Measurements from ENCODE around the gene TFPI. TPM values are rescaled to one million over a fixed set of nuclear protein-coding genes. Genes with fewer than 3 reads are reported as not detected.
A peak's percentile ranks its signal among the peaks of the same experiment; 100 is the strongest.

TFPI gene
- total RNA-seq, 2 donors from 2014 or later, result 33.0 to 34.3 TPM

DNA sequence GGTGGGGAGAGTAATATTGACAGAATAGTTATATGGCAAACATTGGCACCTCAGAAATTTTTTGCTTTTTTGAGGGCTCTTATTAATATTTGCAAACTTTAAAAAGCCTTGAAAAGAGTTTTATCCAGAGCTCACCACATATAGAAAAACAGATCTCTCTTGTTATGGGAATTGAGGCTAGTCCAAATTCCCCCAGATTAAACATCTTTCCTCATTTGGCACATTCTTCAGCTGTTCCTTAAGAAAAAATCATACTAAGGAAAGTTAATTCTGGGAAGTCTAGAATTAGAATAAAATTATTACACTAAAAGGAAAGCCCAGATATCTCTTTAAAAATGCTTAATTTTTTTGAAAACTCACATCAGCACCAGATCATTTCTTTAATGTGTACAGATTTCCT is 5.6 kb downstream of the TFPI start:
- no peak for DNase-seq
- Histone ChIP-seq H3K9ac (ENCODE audit: extremely low read depth, low read length, poor library complexity, severe bottlenecking) (no peak overlapping the region), H3K27ac (ENCODE audit: low read depth, low read length) (no peak overlapping the region), H3K36me3 (ENCODE audit: control insufficient read depth, insufficient read depth, low read length) (no peaks in the 10 kb centered on the region), H3K4me1 (ENCODE audit: control insufficient read depth, insufficient read depth, low read length) (peaks cover 5% of the 10 kb centered on the region), H3K4me3 (ENCODE audit: low read length) (no peak overlapping the region), H3K9me3 (ENCODE audit: control insufficient read depth, low read length) (no peaks in the 10 kb centered on the region), H3K27me3 (ENCODE audit: control insufficient read depth, insufficient read depth, low read length, poor library complexity, severe bottlenecking) (no peaks in the 10 kb centered on the region)
- TF ChIP-seq CTCF (conservative IDR thresholded peaks at IDR 0.05), result no peak
- no peaks in the 10 kb centered on the region for H3K9me3 Mint-ChIP-seq
- H3K4me3 Mint-ChIP-seq, result no peak overlapping the region
- H3K27ac Mint-ChIP-seq, result no peak overlapping the region
- peaks cover 7% of the 10 kb centered on the region for H3K36me3 Mint-ChIP-seq (ENCODE audit: low read depth)
- no peaks in the 10 kb centered on the region for H3K27me3 Mint-ChIP-seq (ENCODE audit: insufficient read depth)
- peaks cover 33% of the 10 kb centered on the region for H3K4me1 Mint-ChIP-seq

DNA sequence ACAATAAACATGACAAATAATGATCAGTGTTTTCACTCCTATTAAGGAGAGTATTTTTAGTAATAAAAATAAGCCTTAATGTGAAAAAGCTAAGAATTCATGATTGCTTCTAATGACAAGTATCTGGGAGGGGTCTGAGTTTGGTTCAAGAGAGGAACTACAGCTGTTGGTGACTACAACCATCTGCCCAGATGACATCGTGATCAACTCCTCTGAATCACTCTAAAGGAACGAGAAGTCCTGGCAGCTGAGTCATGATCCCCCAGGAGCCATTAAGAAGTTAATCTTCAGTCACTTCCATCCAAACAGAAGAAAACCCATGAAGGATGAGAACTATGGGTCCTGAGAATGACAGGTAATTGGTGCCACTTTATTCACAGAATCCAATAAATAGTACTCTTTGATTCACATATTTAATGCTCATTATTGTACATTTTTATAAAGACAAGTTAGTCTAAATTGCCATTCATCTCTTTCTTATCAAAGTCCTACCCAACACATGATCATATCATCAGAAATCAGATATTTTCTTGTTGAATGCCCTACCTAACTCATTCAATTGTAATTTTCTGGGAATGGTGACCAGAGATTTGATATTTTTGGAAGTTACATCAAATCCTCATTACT is 6.8 kb downstream of the TFPI start:
- H3K36me3 Mint-ChIP-seq (ENCODE audit: low read depth), result peaks cover 7% of the 10 kb centered on the region
- 63% methylated on average over 2 of the region's 2 CpGs; no CpG with 5 or more reads in 1 of the 2 experiments for WGBS, 2 experiments (ENCODE audit: insufficient coverage in 1 of 2, insufficient read length in 1 of 2)
- no peak for TF ChIP-seq CTCF (conservative IDR thresholded peaks at IDR 0.05)
- H3K27ac Mint-ChIP-seq, result no peak overlapping the region
- H3K9me3 ChIP-seq (ENCODE audit: control insufficient read depth, low read length), result no peaks in the 10 kb centered on the region
- H3K27ac ChIP-seq (ENCODE audit: low read depth, low read length), result no peak overlapping the region
- H3K4me1 Mint-ChIP-seq, result peaks cover 32% of the 10 kb centered on the region
- H3K9ac ChIP-seq (ENCODE audit: extremely low read depth, low read length, poor library complexity, severe bottlenecking), result no peak overlapping the region
- no peaks in the 10 kb centered on the region for H3K9me3 Mint-ChIP-seq
- H3K27me3 Mint-ChIP-seq (ENCODE audit: insufficient read depth), result no peaks in the 10 kb centered on the region
- H3K4me3 Mint-ChIP-seq, result no peak overlapping the region
- peaks cover 5% of the 10 kb centered on the region for H3K4me1 ChIP-seq (ENCODE audit: control insufficient read depth, insufficient read depth, low read length)
- H3K36me3 ChIP-seq (ENCODE audit: control insufficient read depth, insufficient read depth, low read length), result no peaks in the 10 kb centered on the region
- DNase-seq, result peak; percentile 70
- H3K4me3 ChIP-seq (ENCODE audit: low read length), result no peak overlapping the region
- no peaks in the 10 kb centered on the region for H3K27me3 ChIP-seq (ENCODE audit: control insufficient read depth, insufficient read depth, low read length, poor library complexity, severe bottlenecking)

GRCh38 chr2:187546762-187547333 is 7.4 kb downstream of the TFPI start:
- no peak for TF ChIP-seq CTCF (conservative IDR thresholded peaks at IDR 0.05)
- Histone ChIP-seq H3K36me3 (ENCODE audit: control insufficient read depth, insufficient read depth, low read length) (no peaks in the 10 kb centered on the region), H3K9me3 (ENCODE audit: control insufficient read depth, low read length) (no peaks in the 10 kb centered on the region), H3K27me3 (ENCODE audit: control insufficient read depth, insufficient read depth, low read length, poor library complexity, severe bottlenecking) (no peaks in the 10 kb centered on the region), H3K27ac (ENCODE audit: low read depth, low read length) (no peak overlapping the region), H3K4me3 (ENCODE audit: low read length) (no peak overlapping the region), H3K9ac (ENCODE audit: extremely low read depth, low read length, poor library complexity, severe bottlenecking) (no peak overlapping the region), H3K4me1 (ENCODE audit: control insufficient read depth, insufficient read depth, low read length) (peaks cover 5% of the 10 kb centered on the region)
- H3K4me3 Mint-ChIP-seq, result no peak overlapping the region
- peaks cover 38% of the 10 kb centered on the region for H3K4me1 Mint-ChIP-seq
- H3K36me3 Mint-ChIP-seq (ENCODE audit: low read depth), result peaks cover 7% of the 10 kb centered on the region
- WGBS, 2 experiments (ENCODE audit: insufficient coverage in 1 of 2, insufficient read length in 1 of 2), result 93% methylated on average over 1 of the region's 1 CpG; no CpG with 5 or more reads in 1 of the 2 experiments
- no peaks in the 10 kb centered on the region for H3K9me3 Mint-ChIP-seq
- no peaks in the 10 kb centered on the region for H3K27me3 Mint-ChIP-seq (ENCODE audit: insufficient read depth)
- no peak overlapping the region for H3K27ac Mint-ChIP-seq
- DNase-seq, result no peak
